ENCODE results near the gene SHANK1.

Gene SHANK1

DNA sequence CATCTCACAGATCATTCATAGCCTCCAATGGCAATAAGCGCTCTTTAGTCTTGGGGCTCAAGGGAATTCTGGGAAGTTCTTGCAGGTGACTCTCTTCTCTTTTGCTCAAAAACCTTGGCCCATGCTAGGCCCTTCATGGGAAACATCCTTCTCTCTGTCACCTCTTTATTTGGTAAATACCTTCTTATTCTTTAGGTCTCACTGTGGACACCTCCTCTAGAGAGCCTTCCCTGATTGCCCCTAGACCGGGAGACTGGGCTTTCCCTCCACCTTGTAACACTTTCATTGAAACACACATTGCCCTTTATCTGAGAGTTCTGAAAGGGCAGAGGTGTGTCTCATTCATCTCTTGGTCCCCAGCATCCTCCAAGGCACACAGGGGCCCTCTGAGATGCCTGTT lies 68.4 kb downstream of the SHANK1 start:
- Mint-ChIP-seq H3K4me3 (no peak overlapping the region), H3K27ac (no peak overlapping the region), H3K9me3 (peaks cover 8 to 15% of the 10 kb centered on the region in 2 donors), H3K4me1 (peaks cover 7% of the 10 kb centered on the region), H3K27me3 (peaks cover 59% of the 10 kb centered on the region)
- no peak for ATAC-seq
- no peak for DNase-seq

DNA sequence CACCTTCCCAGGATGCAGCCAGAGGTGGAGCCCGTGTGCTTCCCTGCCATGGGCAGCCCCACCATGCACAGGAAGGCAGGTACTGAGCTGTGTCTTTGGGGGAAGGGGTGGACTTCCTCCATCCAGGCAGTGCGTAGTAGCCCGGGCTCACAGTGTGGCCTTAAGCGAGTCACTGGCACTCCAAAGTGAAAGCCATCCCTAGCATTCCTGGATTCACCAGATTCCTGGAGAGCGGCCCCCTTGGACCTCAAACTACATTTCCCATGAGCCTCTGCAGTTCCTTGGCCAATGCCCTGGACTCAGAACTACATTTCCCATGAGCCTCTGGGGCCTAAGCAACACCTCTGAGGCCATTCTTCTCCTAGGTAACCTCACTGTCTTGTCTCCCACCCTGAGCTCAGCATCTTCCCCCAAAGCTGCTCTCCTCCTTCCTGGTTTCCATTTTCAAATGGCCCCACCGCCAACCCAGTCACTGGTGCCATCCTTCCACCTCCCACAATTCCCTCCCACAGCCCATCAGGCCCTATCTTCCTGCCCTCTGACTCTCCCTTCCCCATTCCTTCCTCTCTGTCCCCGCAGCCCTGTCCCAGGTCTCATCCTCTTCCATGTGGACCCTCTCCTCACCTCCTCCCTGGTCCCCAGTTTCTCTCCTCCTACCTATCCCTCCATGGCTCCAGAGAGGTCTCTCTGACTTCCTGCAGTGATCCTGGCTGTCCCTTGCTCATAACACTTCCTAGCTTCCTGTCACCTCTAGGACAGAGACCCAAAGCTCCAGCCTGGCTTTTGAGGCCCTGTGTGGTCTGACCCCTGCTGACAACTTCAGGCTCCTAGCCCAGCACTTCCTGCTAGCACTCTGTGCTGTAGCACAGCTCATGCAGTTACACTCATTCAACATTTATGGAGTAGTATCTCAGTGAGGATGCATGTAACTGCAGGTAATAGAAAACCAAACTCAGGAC lies 69.9 kb downstream of the SHANK1 start, which contains the start of gene C19orf81:
C19orf81 (plus strand) TSS at position 13 of the 959 bp plus-strand sequence; CDS start at position 13, 0 bp downstream.
- H3K9me3 Mint-ChIP-seq: peaks cover 2 to 8% of the 10 kb centered on the region in 2 donors
- no peak for DNase-seq
- peak within 1 kb of the TSS in 1 of 2 donors; percentile 84 for H3K27ac Mint-ChIP-seq
- peaks cover 46% of the 10 kb centered on the region for H3K27me3 Mint-ChIP-seq
- peaks cover 7% of the 10 kb centered on the region for H3K4me1 Mint-ChIP-seq
- peak; percentile 52 for ATAC-seq
- H3K4me3 Mint-ChIP-seq: no peak within 1 kb of the TSS

DNA sequence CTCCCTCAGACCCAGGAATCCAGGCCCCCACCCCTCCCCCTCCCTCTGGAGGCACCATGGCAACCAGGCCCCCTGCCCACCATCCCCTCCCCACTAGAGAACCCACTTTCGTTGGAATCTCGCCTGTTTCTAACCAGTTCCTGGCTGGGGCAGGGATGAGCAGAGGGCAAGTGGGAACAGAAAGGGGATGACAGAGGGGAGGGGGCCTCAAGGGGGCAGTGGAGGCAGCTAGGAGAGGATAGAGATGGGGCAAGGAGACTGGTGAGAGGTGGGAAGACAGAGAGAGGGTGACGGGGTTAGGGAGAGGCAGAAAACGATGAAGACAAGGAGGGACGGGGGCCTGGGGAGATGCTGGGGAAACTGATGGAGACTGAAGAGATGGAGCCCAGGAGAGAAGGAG lies 70.9 kb downstream of the SHANK1 start:
- Mint-ChIP-seq H3K4me1 (peaks cover 7% of the 10 kb centered on the region), H3K27ac (no peak overlapping the region), H3K9me3 (peaks cover 0 to 7% of the 10 kb centered on the region in 2 donors), H3K27me3 (peaks cover 36% of the 10 kb centered on the region), H3K4me3 (no peak overlapping the region)
- ATAC-seq (no peak), DNase-seq (no peak)

DNA sequence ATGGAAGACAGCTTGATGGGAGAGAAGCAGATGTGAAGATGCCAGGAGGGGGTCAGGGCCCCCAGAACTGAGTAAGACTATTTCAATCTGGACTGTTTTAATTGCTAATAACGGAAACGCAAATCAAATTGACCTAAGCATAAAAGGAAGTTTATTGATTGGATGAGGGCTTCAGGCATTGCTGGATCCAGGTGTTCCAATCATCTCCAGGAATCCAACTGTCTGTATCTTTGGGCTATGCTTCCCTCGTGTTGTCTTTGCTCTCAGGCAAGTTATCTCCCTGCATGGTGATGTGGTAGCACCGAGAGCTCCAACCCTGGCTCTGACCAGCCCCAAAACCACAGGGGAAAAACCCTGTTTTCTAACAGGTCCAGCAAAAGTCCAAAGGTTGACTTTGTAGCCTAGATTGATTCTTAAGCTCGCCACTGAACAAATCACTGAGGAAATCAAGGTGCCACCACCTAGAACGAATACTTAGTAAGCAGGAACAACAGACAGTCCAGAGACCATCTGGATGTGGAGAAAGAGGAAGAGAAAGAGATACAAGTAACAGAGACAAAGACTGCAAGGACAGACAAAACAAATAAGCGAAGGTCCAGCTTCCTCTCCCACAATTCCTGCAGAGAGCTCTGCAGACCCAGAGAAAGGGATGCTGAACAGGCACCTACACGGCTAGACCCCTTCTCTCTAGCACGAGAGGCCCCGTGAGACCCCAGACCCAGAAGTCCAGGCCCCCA lies 71.6 kb downstream of the SHANK1 start:
- no peak for ATAC-seq
- DNase-seq: no peak
- Mint-ChIP-seq H3K9me3 (peaks cover 0 to 7% of the 10 kb centered on the region in 2 donors), H3K27me3 (peaks cover 29% of the 10 kb centered on the region), H3K4me1 (peaks cover 7% of the 10 kb centered on the region), H3K27ac (no peak overlapping the region), H3K4me3 (no peak overlapping the region)

DNA sequence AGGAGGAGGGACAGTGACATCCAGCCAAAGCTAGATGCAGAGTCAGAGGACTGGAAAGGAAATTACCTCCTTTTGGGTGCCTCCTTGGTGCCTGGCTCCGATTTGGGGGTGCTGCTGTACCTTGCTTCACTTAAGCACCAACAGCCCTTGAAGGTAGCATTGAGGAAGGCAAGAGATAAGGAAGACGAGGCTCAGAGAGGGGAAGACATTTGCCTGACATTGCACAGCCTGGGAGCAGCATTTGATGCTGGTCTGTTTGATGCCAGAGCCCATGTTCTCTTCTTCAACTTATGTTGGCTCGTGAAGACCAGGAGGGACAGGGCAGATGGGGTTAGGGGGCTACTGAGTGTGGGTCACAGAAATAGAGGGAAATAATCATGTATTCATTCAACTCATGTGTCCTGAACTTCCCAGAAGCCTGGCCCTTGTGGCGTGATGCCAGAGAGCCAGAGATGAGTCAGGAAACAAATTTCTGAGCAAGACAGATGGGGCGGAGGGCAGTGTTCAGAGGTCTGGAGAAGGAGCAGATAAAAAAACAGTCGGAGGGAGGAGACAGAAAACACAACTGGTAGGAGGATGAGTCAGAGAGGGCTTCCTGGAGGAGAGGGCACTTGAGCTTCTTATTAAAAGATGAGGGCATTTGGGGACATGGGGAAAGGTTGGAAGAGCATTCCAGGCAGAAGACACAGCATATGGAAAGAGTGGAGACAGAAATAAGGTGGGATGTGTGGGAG lies 73.4 kb downstream of the SHANK1 start:
- H3K4me3 Mint-ChIP-seq: no peak overlapping the region
- no peak for ATAC-seq
- peaks cover 21% of the 10 kb centered on the region for H3K27me3 Mint-ChIP-seq
- H3K9me3 Mint-ChIP-seq: peaks cover 0 to 7% of the 10 kb centered on the region in 2 donors
- H3K27ac Mint-ChIP-seq: no peak overlapping the region
- H3K4me1 Mint-ChIP-seq: peaks cover 7% of the 10 kb centered on the region
- no peak for DNase-seq

DNA sequence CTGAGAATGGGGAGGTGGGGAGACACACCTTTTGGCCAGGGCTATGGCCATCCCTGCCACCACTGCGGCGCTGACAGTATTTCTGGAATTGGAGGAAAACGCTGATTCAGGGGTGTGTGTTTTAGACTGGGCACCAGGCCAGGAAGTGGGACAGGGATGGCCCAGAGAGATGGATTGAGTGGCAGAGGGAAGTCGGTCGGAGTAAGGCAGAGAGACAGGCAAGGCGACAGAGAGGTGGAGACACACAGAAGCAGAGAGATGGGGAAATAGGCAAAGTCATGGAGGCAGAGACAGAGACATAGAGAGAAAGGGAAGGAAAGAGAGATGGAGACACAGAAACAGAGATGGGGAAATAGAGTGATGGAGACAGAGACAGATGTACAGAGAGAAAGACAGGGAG lies 74.5 kb downstream of the SHANK1 start:
- no peak overlapping the region for H3K27ac Mint-ChIP-seq
- peaks cover 19% of the 10 kb centered on the region for H3K27me3 Mint-ChIP-seq
- H3K9me3 Mint-ChIP-seq: peaks cover 0 to 5% of the 10 kb centered on the region in 2 donors
- no peak overlapping the region for H3K4me3 Mint-ChIP-seq
- DNase-seq (no peak), ATAC-seq (no peak)
- H3K4me1 Mint-ChIP-seq: peaks cover 6% of the 10 kb centered on the region

DNA sequence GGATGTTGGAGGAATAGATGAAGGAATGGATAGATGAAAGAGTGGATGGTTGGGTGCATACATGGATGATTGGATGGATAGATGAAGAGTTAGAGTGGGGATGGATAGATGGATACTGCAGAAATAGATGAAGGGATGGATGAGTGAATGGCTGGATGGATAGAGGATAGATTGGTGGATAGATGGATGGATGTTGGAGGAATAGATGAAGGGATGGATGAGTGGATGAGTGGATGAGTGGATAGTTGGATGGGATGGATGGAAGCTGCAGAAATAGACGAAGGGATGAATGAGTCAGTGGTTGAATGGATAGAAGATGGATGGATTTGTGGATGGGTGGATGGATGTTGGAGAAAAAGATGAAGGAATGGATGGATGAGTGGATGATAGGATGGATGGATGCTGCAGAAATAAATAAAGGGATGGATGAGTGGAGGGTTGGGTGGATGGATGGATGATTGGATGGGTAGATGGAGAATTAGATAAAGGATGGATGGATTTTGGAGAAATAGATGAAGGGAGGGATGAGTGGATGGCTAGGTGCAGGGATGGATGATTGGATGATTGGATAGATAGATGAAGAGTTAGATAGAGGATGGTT lies 75.2 kb downstream of the SHANK1 start:
- H3K4me1 Mint-ChIP-seq: no peaks in the 10 kb centered on the region
- ATAC-seq (no peak), DNase-seq (no peak)
- H3K27ac Mint-ChIP-seq: no peak overlapping the region
- no peaks in the 10 kb centered on the region for H3K9me3 Mint-ChIP-seq
- no peak overlapping the region for H3K4me3 Mint-ChIP-seq
- peaks cover 14% of the 10 kb centered on the region for H3K27me3 Mint-ChIP-seq

DNA sequence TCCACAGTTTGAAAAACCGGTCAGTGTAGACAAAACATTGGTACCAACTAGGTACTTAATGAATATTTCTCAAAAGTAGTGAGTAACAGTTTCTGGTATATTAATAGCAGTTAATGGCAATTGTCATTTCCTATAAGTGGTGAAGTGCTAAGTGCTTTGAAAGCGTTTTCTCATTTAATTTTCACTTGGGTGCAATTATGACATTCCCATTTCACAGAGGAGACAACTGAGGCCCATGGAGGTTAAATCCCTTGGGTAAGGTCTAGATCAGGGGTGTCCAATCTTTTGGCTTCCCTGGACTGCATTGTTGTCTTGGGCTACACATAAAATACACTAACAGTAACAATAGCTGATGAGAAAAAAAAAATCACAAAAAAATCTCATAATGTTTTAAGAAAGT lies 79.2 kb downstream of the SHANK1 start:
- H3K4me1 Mint-ChIP-seq: peaks cover 11% of the 10 kb centered on the region
- no peak overlapping the region for H3K27ac Mint-ChIP-seq
- H3K9me3 Mint-ChIP-seq: peaks cover 0 to 5% of the 10 kb centered on the region in 2 donors
- peaks cover 29% of the 10 kb centered on the region for H3K27me3 Mint-ChIP-seq
- no peak for ATAC-seq
- no peak overlapping the region for H3K4me3 Mint-ChIP-seq
- DNase-seq: no peak

DNA sequence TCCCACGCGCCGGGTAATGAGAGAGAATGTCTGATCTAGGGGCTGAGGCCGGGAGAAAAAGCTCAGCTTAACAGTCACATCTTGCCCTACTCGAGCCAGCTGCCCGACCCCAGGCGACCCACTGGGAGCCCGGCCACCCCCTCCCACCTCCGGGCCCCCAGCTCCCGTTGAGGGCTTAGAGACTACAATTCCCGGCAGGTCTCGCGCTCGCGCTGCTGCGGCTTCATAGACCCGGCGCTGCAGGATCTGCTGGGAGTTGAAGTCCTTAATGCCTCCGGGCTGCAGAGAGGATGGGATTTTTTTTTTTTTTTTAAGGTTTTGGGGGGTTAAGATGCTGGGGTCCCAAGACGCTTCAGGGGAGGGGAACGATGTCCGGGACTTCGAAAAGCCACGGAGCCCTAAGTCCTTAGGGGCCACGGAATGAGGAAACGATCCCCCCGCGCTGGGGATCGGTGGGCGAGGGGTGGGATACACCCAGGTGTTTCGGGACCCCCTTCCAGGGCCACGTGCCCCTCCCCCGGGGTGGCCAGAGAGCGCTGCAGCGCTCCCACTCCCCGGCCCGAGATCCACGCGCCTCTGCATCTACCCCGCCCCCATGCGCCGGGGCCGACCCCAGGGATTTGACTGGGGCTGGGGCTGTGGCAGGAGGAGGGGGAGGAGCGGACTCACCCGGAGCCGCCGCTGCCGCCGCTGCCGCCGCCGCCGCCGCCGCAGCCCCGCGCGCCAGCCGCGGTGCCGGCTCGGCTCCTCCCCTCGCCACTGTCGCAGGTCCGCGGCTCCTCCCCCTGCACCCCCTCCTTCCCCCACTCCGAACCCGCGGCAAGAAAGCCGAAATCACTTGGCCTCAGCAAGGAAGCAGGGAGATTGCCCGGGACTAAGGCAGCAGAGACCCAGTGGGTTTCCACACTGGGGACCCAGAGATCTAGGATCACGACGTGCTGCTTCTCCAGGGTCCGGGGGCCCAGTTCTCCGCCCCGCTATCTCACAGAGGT lies 80.2 kb downstream of the SHANK1 start, which contains the start of gene SYT3:
SYT3 (minus strand) TSS at position 761 of the 992 bp plus-strand sequence. CDS start 2,470 bp downstream, outside the sequence.
- Mint-ChIP-seq H3K9me3 (peaks cover 0 to 8% of the 10 kb centered on the region in 2 donors), H3K27me3 (peaks cover 29% of the 10 kb centered on the region), H3K27ac (peak within 1 kb of the TSS; percentile 51 to 66), H3K4me1 (peaks cover 11% of the 10 kb centered on the region), H3K4me3 (peak within 1 kb of the TSS; percentile 85 to 86)
- peak; percentile 89 for ATAC-seq
- peak; percentile 44 to 45 for DNase-seq

DNA sequence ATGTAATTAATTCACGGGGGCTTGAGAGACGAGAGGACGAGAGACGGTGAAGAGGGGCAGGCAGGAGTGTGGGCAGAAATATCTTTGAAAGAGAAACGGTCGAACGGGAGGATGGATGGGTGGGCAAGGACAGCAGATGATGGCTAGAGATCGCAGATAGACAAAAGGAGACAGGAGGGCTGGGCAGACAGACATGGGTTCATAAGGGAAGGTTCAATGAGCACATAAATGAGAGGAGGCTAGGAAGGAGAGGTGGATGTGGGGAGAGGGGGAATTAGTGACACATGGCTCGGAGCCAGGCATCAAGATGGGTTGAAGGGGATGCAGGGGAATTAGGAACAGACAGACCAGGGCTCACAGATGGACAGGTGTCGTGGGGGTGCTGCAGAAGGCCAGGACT lies 81.0 kb downstream of the SHANK1 start:
- DNase-seq: no peak
- Mint-ChIP-seq H3K4me1 (peaks cover 11% of the 10 kb centered on the region), H3K9me3 (peaks cover 5 to 8% of the 10 kb centered on the region in 2 donors), H3K4me3 (peak overlapping the region; percentile 85 to 86), H3K27me3 (peaks cover 29% of the 10 kb centered on the region), H3K27ac (no peak overlapping the region)
- ATAC-seq: no peak

DNA sequence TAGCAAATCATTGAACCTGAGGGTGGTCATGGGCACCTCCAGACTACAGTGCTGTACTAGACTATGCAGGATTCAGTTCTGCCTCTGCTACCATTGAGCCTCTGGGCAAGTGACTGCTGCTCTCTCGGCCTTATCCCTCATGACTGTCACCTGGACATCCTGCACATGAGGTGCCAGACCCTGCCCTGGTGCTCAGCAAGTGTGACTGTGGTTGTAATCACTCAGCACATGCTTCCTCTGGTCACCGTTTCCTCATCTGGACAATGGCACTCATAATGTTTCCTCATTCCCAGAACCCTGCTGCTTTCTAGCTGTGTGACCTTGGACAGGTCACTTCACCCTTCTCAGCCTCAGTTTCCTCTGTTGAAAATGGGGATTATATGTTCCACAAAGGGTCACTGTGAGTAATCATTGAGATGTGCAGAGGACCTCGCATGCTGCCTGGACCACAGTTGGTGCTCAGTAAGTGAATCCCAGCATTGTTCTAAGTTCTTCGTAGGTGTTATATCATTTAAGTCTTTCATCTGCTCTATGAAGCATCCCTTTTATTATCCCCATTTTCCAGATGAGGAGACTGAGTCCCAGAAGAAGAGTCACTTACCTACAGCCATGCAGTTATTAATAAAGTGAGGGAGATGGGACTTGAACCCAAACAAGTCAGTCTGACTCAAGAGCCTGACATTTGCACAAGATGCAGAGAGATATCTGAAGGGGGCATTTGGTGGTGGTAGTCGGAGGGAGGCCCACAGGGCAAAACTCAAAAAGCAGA lies 83.1 kb downstream of the SHANK1 start:
- Mint-ChIP-seq H3K4me3 (no peak overlapping the region), H3K9me3 (peaks cover 5 to 8% of the 10 kb centered on the region in 2 donors), H3K27ac (no peak overlapping the region)

DNA sequence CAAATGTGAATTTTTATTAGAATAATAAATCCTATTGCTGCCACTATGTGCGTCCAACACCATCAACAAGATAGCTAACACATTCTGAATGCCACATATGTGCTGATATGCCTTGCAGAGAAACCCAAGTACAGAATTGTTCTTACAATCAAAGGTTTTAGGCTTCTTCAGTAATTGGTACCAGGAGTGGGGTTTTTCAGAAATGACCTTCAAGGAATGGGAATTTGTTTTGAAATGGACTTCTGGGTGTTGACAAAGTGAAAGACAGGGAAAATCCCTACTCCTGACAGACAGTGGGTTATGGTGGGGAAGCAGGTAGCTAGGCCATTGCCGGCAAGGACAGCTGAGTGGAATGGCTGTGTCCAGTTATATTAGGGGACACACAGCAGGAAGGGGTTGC lies 85.6 kb downstream of the SHANK1 start:
- DNase-seq (no peak), ATAC-seq (no peak)
- peaks cover 7% of the 10 kb centered on the region for H3K4me1 Mint-ChIP-seq
- H3K27ac Mint-ChIP-seq: no peak overlapping the region
- H3K27me3 Mint-ChIP-seq: peaks cover 26% of the 10 kb centered on the region
- no peak overlapping the region for H3K4me3 Mint-ChIP-seq
- peaks cover 5 to 8% of the 10 kb centered on the region in 2 donors for H3K9me3 Mint-ChIP-seq

More for the DNA sequence above, 83.1 kb downstream of the SHANK1 start:
- no peak for DNase-seq
- no peak for ATAC-seq
- Mint-ChIP-seq H3K4me1 (peaks cover 11% of the 10 kb centered on the region), H3K27me3 (peaks cover 29% of the 10 kb centered on the region)

DNA sequence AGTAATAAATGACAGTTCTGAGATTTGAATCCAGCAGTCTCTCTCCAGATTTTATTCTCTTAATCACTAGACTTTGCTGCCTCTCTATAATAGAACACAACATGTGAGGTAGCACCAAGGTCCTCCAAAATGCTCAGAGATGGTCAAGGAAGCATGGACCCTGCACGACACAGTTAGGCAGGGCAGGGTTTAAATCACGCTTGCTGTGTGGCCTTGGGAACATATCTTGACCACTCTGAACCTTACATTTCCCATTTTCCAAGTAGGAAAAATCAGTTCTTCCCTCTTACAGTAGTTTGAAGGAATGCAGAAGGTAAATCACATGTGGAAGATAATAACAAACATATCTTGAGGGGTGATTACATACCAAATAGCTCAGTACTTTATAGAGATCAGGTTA lies 86.2 kb downstream of the SHANK1 start:
- peaks cover 5 to 8% of the 10 kb centered on the region in 2 donors for H3K9me3 Mint-ChIP-seq

More for the DNA sequence above, 86.2 kb downstream of the SHANK1 start:
- DNase-seq (no peak), ATAC-seq (no peak)
- no peak overlapping the region for H3K27ac Mint-ChIP-seq
- H3K27me3 Mint-ChIP-seq: peaks cover 20% of the 10 kb centered on the region
- peaks cover under 1% of the 10 kb centered on the region for H3K4me1 Mint-ChIP-seq
- no peak overlapping the region for H3K4me3 Mint-ChIP-seq
